ENCODE data around the gene MYL5. TPM values are rescaled to one million over a fixed set of nuclear protein-coding genes. Genes with fewer than 3 reads are reported as not detected.

The MYL5 gene
- total and polyA plus RNA-seq, 2 of the 13 experiments (the other 11 are each of a cell fraction or from before 2014, with no cell fraction given): 6.5 to 16.0 TPM

- POLR2A ChIA-PET: interaction anchor here (1.2 kb wide), 1 partner anchor 25 kb away, joined by 3 read pairs; the partner anchor contains the start of genes ATP5ME and MYL5
- no peak for FAIRE-seq
- H3K4me2 ChIP-seq (ENCODE audit: low read depth, low read length): peak overlapping the region; percentile 60
- ATAC-seq: peak; percentile 76
- peak; percentile 35 for DNase-seq (ENCODE audit: low spot score)
- no peak overlapping the region for H3K27ac ChIP-seq (ENCODE audit: extremely low read length, insufficient read depth, low read length)
- CTCF ChIA-PET (ENCODE audit: low intra/inter-chr PET ratio, low total read pairs): no interaction called here
- no peak overlapping the region for H3K9ac ChIP-seq (ENCODE audit: insufficient read depth, low read depth, low read length)
- 79% methylated on average over 9 of the region's 28 CpGs for WGBS (ENCODE audit: low lambda C conversion rate)
- intact Hi-C loops (cut with micrococcal nuclease; ENCODE audit: unreplicated experiment) (no loop called here), in situ Hi-C loops (cut with HindIII; ENCODE audit: extremely low pct_ligation_motif_present, low pct_unique_long_range_greater_than_20kb) (no loop called here)
- H4K20me1 ChIP-seq (ENCODE audit: insufficient read depth, low read length): no peaks in the 10 kb centered on the region
- H3K79me2 ChIP-seq (ENCODE audit: insufficient read depth, low read length): no peaks in the 10 kb centered on the region
- no peaks in the 10 kb centered on the region for H3K36me3 ChIP-seq (replicated peaks in 1 of 2; ENCODE audit: control insufficient read depth in 1 of 2, insufficient read depth in 2 of 2, low read length in 2 of 2)
- BruUV-seq (replicated peaks): no TSS peak
- peak overlapping the region; percentile 11 to 48 (median 28); a peak in 3 of 6 replicates for H3K4me3 ChIP-seq (replicated peaks in 1 of 3; ENCODE audit: insufficient read depth in 1 of 3, low read depth in 2 of 3, low read length in 3 of 3)
- peaks cover 35% of the 10 kb centered on the region for H3K4me1 ChIP-seq (ENCODE audit: insufficient read depth, low read length)
- H3K27me3 ChIP-seq (ENCODE audit: control insufficient read depth in 1 of 2, insufficient read depth in 2 of 2, low read length in 2 of 2): peaks cover 14 to 58% of the 10 kb centered on the region in 2 experiments
- H2AFZ ChIP-seq (ENCODE audit: low read length): no peak overlapping the region
- H3K9me3 ChIP-seq (ENCODE audit: low read length): no peaks in the 10 kb centered on the region
- TF ChIP-seq U2AF1 (optimal IDR thresholded peaks at IDR 0.05; ENCODE audit: low read depth, low read length) (no peak), MLX (CRISPR knock-in tag; IDR thresholded peaks at IDR 0.05) (no peak), STAG1 (CRISPR knock-in tag; IDR thresholded peaks at IDR 0.05) (0 out of 2 replicates have a peak, but pooled peaks have one; percentile 6), TEAD3 (CRISPR knock-in tag; optimal IDR thresholded peaks at IDR 0.05; ENCODE audit: borderline replicate concordance) (peak; percentile 43), ZFY (CRISPR knock-in tag; IDR thresholded peaks at IDR 0.05) (peak; percentile 48; the same call in 1 of the 2 replicates), ASH2L (IDR thresholded peaks at IDR 0.05; ENCODE audit: insufficient read length, low read depth, low read length) (no peak), SRSF9 (IDR thresholded peaks at IDR 0.05; ENCODE audit: borderline replicate concordance, insufficient read depth, low read depth, low read length, poor library complexity, severe bottlenecking) (no peak), TFAP4 (IDR thresholded peaks at IDR 0.05; ENCODE audit: borderline replicate concordance, low read depth) (peak; percentile 47; the same call in 1 of the 2 replicates), MAX (IDR thresholded peaks at IDR 0.05) (0 out of 2 replicates have a peak, but pooled peaks have one; percentile 37), ZNF292 (CRISPR knock-in tag; IDR thresholded peaks at IDR 0.05; ENCODE audit: borderline replicate concordance, low read depth) (peak; percentile 91), XBP1 (CRISPR knock-in tag; IDR thresholded peaks at IDR 0.05) (no peak), ZFP91 (CRISPR knock-in tag; IDR thresholded peaks at IDR 0.05; ENCODE audit: borderline replicate concordance) (peak; percentile 25; the same call in 1 of the 2 replicates), HDAC2 (CRISPR knock-in tag; IDR thresholded peaks at IDR 0.05) (no peak), ZNF33B (CRISPR knock-in tag; IDR thresholded peaks at IDR 0.05) (no peak), ZNF768 (CRISPR knock-in tag; IDR thresholded peaks at IDR 0.05) (peak; percentile 18; the same call in 1 of the 2 replicates), KDM5B (CRISPR knock-in tag; IDR thresholded peaks at IDR 0.05; ENCODE audit: borderline replicate concordance) (no peak), ZBTB38 (CRISPR knock-in tag; IDR thresholded peaks at IDR 0.05) (peak; percentile 38; the same call in 1 of the 2 replicates), HDAC1 (CRISPR knock-in tag; IDR thresholded peaks at IDR 0.05) (0 out of 2 replicates have a peak, but pooled peaks have one; percentile 19), SAP130 (CRISPR knock-in tag; IDR thresholded peaks at IDR 0.05; ENCODE audit: low read depth) (peak; percentile 25; the same call in 1 of the 2 replicates), ZNF143 (CRISPR knock-in tag; IDR thresholded peaks at IDR 0.05) (no peak), ZNF232 (CRISPR knock-in tag; IDR thresholded peaks at IDR 0.05; ENCODE audit: borderline replicate concordance) (0 out of 2 replicates have a peak, but pooled peaks have one; percentile 36)
Measured at GRCh38 chr4:648579-649292, 25.6 kb upstream of the MYL5 start.
